Colon (tissue), 2 donors: ENCODE results near the gene RGS7.
"Not testable (repeated sequence)": the region's sequence is repeated elsewhere in the genome, so short reads cannot be mapped to it uniquely, and the experiment has no call there.

ENCODE experiments used
- FAIRE-seq: peaks from 2 replicates; lab custom pipeline; 2012; peaks lifted over from hg19 to GRCh38; lab: Jason Lieb, UNC
- donor health status: control.
- donor health status: control.

The RGS7 gene

DNA sequence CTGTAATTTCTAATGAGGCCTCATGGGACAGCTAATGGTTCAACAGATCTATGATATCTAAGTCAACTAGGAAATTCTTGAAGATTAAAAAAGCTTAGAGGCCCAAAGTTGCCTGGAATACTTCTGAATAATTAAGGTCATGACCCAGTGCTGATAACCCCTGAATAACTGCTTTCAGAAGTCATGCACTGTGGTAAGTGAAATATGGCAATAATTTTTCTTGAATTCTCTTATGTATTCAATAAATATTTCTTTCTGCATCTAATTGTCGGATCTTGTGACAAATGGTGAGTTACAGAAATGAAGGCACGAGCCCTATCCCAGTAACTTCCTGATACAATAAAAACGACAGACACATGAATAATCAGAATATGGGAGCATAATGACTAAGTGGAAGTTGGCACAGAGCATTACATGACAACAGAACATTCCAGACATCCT, 525.8 kb downstream of the RGS7 start:
- FAIRE-seq, result no peak

DNA sequence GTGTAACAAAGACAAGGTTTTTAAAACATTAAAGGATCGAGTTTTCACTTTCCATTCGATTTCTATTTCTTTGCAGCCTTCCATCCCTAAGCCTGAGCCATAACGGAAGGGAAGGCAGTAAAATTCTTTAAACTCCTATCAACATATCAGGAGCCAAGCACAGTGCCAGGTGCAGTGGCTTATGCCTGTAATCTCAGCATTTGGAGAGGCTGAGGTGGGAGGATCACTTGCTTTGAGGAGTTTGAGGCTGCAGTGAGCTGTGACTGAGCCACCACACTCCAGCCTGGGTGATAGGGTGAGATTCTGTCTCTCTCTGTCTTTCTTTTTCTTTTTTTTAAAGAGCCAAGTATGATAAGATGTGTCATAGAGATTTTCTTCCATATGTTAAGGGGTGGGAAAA, 527.5 kb downstream of the RGS7 start:
- no peak for FAIRE-seq

GRCh38 chr1:240827786-240828185, 529.2 kb downstream of the RGS7 start:
- FAIRE-seq, result no peak

DNA sequence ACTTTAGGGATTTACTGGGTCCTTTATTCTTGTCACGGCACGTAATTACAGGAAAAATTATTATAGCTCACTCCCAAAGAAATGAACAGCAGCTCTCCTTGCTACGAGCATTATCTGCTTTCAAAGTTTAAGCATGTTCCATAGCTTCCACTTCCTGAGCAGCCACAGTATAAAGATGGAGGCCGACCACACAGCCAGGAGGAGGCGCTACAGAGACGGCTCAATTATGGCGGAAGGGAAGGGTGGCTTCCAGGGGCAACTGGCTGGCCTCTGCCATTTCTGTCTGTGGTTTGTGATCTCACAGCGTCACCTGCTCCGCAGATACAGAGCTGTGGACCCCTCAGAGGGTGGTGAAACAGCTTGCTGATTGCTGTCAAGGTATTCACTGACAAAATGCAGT, 532.8 kb downstream of the RGS7 start:
- no peak for FAIRE-seq

DNA sequence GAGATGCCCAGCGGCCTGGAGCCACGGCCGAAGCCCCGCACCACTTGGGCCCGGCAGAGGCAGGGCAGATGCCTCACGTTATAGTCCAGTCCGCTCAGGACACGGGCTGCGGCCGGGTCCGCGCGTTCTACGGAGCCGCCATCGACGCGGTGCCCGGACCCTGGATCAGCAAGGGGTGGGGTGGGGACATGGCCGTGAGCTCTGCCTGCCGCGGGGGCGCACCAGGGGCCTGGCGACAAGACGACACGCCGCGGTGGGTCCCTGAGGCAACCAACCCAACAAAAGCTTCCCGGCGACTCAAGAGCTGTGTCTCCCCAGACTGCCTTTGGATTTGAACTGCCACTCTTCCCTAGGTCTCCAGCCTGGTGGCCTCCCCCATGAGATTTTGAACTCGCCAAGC, 533.6 kb downstream of the RGS7 start:
- FAIRE-seq, result no peak

GRCh38 chr1:240821925-240822324, 535.1 kb downstream of the RGS7 start:
- FAIRE-seq, result no peak

DNA sequence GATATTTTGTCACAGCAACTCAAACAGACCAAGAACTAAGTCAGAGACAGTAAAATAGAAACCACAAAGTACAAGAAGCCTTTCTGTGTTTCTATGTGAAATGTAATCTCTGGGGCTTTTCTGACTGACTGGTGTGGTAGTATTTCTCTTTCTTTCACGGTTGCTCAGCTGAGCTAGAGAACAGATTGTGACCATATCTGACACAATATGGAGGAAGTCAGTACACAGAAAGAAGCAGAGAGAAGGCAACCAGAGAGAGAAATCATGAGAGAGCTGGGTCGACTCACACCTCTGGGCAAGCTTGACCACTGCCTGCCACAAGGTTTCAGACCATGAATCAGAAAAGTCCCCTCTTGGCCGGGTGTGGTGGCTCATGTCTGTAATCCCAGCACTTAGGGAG, 536.2 kb downstream of the RGS7 start:
- FAIRE-seq, result no peak

DNA sequence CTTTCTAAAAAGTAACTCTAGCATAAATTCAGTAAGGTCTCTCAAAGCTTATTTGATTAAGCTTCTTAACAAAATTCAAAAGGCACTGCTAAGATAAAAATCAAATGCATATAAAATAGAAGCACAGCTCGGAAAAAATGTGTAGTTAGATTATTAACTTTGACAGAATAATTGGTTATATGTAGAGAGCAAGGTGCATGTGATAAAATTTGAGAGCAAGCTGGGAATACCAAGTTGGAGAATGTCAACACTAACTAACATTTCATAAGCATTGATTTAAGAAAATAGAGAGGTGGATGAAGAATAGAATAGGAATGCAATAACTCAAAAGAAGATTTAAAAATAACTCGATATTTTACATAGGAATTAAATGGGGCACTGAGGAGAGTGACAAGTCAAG, 540.5 kb downstream of the RGS7 start:
- FAIRE-seq, result no peak

DNA sequence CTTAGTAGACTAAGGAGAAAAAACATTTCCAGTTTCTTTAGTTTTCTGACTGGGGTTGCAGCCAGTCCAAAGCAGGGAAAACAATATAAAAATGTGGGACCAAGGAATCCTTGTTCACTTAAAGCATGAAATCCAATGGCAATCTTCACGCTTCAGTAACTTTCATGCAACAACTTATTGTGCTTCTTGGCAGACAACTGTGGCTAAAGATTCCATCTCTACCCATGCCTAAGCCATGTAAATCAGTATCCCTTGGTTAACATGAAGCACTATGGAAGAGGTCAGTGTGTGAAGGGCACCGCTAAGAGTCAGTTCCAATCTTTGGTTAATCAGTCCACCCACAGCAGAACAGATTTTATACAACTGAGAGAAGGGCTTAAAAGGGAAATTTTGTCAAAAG, 543.3 kb downstream of the RGS7 start:
- FAIRE-seq, result no peak

DNA sequence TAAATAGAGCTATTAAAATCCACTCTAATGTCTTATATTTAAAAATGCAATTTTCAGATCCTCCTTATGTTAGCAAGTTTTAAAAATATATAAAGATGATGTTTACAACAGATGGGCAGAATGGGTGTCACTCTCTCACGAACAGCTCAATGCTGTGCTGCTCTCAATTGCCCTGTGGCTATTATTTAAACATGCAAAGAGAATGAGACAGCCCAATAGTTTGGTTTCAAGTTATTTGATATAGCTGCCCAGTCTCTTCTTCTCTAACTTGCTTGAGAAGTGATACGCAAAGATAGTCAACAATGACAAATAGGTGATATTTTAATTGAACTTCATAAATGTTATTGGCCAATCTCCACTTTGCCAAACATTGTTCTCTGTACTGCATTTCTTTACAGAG, 545.7 kb downstream of the RGS7 start:
- no peak for FAIRE-seq

GRCh38 chr1:240808381-240808780, 548.6 kb downstream of the RGS7 start:
- FAIRE-seq, result no peak

GRCh38 chr1:240806200-240806745, 550.7 kb downstream of the RGS7 start:
- no peak for FAIRE-seq

- FAIRE-seq, result no peak
These were observed 552.5 kb downstream of the RGS7 start for GRCh38 chr1:240804475-240804874.

- no peak for FAIRE-seq
These were observed 553.9 kb downstream of the RGS7 start for GRCh38 chr1:240803151-240803550.

GRCh38 chr1:240802271-240802670, 554.7 kb downstream of the RGS7 start:
- no peak for FAIRE-seq

DNA sequence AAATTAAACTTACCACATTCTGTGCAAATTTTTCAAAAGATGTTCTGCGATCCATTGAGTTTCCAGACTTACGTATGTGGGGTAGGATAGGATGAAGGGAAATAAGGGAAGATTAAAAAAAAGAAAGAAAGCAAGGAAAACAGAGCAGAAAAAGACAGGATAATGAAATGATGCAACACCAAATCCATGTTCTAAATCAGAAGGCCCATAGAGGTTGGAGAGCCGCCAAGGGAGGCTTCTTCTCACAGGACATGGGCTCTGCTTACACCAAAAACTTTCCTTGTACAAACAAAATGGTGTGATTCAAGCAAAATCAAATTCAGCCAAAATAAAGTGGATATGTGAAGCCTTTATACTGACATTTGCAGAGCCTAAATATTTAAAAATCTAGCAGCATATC, 555.6 kb downstream of the RGS7 start:
- FAIRE-seq, result no peak

- FAIRE-seq, result no peak
These were observed 556.7 kb downstream of the RGS7 start for GRCh38 chr1:240800291-240800690.

GRCh38 chr1:240797050-240797449, 560.0 kb downstream of the RGS7 start:
- FAIRE-seq, result no peak

- no peak for FAIRE-seq
These were observed 562.8 kb downstream of the RGS7 start for GRCh38 chr1:240794046-240794843.

- no peak for FAIRE-seq
These were observed 564.0 kb downstream of the RGS7 start for GRCh38 chr1:240792915-240793529.

GRCh38 chr1:240790856-240791255, 566.1 kb downstream of the RGS7 start:
- no peak for FAIRE-seq

GRCh38 chr1:240786880-240787279, 570.1 kb downstream of the RGS7 start:
- FAIRE-seq, result no peak

GRCh38 chr1:240784776-240785175, 572.2 kb downstream of the RGS7 start:
- no peak for FAIRE-seq

GRCh38 chr1:240783728-240784137, 573.3 kb downstream of the RGS7 start:
- FAIRE-seq, result not testable (repeated sequence)
